Inflammatory macrophage treated with lipopolysaccharide for 1 hour (primary cell): ENCODE data around the gene PAEP.

ENCODE experiments used
- DNase-seq, 2 donors: peaks; one replicate each; pipeline ENCODE4 v3.0.0-alpha.2; 2020 to 2022

Gene PAEP

DNA sequence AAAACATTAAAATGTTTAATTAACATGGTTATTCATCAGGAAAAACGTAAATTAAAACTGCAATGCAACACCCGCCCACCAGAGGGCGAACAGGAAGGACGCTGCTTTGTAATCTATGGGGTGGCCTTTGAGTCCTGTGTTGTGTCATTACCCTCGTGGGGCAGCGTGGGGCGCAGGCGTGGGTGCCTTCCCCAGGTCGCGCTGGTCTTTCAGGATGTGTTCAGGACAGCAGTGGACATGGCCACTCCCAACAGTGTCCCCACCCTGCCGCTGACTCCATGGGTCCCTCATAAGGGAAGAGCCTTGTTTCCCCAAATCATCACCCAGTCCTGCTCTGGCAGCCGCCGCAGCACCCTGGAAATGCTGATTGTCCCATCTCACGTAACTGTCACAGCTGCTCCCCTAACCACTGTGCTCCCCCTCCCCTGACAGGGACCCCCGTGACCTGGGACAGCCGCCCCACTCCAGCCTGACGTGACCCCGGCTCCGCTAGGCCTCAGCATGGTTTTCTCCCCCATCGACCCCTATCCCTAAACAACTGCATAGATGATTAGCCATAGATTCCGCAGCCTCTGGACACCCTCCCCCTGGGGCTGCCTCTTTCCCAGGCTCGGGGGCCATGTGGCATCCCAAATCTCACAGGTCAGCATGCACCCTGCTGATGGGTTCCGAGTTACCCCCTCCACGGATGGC lies 41.4 kb downstream of the PAEP start:
- peak; percentile 25 to 86 for DNase-seq

- no peak for DNase-seq
These were observed 43.1 kb downstream of the PAEP start for GRCh38 chr9:135604437-135605237.

DNA sequence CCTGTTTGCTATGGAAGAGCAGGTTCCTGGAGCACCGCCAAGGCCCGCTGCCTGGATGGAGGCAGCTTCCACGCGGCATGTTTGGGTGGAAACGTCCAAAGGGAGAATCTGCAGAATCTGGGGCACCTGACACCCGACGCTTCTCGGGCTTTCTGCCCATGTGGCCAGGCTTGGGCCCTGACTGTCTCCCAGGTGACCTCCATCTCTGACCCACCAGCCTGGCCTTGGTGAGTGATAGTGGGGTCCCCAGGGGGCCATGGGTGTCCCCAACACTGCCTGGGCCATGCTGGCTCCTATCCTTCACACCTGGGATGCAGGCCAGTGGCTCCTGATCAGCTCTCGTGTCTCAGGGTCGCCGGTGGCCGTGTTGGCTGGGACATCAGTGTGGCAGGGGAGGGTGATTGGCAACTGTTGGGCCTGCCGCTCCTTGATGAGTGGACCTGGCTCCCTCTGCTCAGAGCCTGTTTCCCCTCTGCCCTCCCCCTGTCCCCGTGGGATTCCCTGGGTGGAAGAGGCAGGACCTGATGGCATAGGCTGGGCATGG lies 43.8 kb downstream of the PAEP start:
- DNase-seq = no peak

- DNase-seq = no peak
These were observed 45.3 kb downstream of the PAEP start for GRCh38 chr9:135606885-135607259.

DNA sequence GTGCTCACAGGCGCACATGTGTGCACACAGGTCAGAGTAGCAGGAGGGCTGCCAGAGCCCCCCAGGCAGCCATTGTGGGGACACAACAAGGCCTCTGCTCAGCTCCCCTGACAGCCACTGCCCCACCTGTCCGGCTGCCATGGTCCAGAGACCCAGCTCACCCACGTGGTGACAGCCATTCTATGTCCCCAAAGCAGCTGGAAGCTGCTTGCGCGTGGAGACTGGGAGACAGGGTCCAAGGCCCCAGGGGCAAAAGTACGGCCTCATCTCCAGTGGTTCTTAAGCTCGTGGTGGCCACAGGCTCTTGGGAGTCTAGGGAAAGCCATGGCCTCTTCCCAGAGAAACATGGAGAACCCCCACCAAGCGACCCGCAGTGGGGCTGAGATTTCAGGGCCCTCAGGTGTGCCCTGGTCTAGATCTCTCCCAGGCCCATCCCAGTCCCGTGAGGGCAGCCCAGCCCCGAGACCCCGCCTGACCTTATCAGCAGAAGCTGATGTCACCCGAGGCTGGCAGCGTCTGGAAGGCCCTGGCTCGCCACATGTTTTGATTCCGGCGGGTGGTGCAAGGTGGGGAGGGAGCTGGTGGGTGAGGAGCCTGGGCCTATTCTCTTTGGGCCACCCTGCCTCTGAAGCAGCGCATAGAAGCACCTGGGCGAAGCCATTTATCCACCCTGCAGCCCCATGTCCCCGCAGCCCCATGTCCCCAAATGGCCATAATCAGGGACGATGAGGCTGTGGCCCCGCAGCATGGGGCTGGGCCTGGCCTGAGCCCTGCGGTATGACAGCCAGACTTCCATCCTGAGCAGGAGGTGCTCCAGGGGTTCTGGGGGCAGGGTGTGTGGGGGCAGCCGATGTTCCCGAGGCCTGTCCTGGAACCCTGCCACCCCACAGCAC lies 46.1 kb downstream of the PAEP start:
- no peak for DNase-seq

DNA sequence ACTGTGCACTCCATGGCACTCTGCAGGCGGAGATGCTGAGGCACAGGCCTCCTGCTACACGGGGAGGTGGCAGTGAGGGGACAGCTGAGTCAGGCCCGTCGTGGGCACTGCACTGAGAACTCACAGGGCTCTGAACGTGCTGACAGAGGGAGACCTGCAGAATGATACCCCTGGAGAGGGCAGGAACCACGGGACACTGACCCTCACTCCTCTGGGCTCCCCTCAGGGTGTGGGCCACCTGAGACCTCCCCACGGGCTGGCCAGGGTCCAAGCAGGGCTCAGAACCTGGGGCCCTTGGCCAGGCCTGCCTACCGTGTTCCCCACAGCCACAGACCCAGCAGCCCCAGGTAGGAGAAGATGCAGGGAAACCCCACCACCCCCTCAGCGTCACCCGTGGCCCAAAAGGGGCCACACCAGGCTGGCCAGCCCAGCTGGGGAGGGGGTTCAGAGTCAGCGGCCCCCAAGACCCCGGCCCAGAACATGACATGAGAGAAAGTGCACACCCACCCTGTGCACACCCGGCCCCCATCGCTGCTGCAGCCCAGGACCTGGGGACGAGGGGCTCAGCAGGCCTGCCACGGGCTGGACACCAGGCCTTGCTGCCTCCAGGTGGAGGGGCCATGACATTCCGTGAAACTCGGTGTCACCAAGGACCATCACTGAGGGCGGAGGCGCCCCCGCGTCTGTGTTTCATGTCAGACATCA lies 46.9 kb downstream of the PAEP start:
- no peak for DNase-seq

- no peak for DNase-seq
These were observed 47.4 kb downstream of the PAEP start for GRCh38 chr9:135608999-135609317.

GRCh38 chr9:135609366-135609955 lies 47.9 kb downstream of the PAEP start:
- no peak for DNase-seq

GRCh38 chr9:135610290-135611141 lies 49.0 kb downstream of the PAEP start:
- DNase-seq = no peak

- DNase-seq = no peak
These were observed 49.8 kb downstream of the PAEP start for GRCh38 chr9:135611142-135611874.

GRCh38 chr9:135611875-135612209 lies 50.3 kb downstream of the PAEP start:
- no peak for DNase-seq

GRCh38 chr9:135612437-135612836 lies 50.9 kb downstream of the PAEP start:
- DNase-seq = no peak

DNA sequence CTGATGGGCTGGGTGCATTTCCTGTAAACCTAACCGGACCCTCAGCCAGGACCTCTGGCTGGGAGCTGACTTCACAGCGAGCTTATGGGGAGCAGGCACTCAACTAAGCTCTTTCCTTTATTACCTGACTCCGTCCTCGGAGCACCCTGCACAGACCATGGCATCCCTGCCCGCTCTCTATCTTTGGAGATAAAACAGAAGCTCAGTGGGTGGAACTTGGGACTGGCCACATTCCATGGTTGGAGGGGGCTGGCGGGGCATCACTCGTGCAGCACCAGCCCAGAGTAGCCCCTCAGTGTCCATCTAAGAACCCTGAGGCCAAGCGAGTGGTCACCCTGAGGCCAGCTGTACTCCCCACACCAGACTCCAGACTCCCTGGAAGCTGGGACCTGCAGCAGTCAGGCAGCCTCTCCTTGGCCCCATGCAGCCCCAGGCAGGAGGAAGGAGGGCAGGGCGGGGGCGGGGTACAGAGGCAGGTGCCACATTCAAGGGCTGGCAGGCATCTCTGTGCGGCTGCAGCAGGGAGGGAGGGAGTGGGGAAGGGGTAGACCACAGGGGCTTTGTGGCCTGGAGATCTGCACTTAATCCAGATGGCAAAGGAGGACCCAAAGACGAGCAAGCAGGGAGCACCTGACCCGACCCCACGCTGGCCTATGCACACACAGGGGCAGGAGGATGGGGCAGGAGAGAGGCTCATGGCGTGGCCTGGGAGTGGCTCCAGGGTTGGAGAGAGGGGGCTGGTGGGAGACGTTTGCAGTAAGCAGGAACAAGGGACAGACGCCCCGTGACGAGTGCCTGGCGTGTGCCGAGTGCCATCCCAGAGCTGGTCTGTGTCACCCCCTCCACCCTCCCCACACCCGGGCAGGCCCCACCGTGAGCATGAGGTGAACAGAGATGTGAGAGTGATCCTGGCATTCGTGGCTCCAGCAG lies 51.7 kb downstream of the PAEP start:
- DNase-seq = no peak

DNA sequence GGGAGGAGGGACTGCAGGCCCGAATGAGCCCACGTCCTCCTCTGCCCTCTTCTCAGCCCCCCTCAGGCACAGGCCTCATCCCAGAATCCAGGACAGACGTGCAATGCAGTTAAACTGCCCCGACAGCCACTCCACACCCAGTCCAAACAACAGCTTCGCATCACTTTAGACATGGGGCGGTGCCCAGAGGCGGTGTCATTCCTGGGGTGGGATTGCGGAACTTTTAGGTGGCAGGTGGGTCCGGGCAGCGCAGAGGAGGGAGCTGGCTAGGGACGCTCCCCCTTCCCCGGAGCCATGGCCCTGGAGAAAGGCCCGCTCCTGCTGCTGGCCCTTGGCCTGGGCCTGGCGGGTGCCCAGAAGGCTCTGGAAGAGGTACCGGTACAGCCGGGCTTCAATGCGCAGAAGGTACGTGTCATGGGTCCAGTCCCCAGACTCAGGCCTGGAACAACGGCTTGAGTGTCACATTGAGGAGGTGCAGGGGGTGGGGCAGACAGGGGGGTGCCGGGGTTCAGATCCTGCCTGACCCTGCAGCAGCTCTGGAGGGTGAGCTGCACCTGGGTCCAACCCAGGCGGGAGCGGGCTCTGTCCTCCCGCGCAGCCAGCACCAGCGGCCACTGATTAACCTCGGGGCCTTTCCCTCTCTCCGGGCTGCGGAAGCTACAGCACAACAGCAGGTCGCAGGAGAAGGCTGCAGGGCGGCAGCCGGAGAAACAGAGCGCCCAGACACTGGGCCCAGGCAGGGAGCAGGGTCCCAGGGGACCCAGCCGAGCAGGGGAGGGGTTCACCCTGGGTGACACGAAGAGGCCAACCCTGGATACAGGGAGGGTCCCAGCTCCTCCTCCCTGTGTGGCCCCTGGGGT lies 52.6 kb downstream of the PAEP start:
- DNase-seq = no peak

DNA sequence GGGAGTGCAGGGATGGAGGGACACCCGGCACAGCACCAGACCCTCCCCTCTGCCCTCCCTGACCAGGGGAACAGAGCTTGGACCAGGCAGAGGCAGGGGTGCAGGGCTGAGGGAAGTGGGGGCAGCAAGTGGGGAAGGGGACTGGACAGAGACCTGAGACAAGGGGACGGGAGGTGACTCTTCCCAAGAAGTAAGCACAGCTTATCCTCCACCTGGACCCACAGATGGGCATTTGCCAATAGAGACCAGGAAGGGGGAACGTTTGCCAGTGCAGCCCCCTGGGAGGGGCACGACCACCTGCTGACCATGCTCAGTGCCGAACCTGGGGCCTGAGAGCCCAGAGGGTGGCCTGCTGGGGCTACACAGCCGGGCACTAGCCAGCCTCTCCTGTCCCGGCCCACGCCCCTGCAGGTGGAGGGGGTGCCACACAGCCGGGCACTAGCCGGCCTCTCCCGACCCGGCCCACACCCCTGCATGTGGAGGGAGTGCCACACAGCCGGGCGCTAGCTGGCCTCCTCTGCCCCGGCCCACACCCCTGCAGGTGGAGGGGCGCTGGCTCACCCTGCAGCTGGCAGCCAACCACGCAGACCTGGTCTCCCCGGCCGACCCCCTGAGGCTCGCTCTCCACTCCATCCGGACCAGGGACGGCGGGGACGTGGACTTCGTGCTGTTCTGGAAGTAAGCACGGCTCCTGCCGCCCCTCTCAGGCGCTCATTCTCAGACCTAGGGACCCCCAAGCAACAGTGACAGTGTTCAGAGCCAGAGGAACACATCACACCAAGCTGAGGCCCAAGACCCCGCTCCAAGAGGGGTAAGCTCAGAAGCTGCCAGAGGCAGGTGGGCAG lies 53.5 kb downstream of the PAEP start:
- DNase-seq = no peak

DNA sequence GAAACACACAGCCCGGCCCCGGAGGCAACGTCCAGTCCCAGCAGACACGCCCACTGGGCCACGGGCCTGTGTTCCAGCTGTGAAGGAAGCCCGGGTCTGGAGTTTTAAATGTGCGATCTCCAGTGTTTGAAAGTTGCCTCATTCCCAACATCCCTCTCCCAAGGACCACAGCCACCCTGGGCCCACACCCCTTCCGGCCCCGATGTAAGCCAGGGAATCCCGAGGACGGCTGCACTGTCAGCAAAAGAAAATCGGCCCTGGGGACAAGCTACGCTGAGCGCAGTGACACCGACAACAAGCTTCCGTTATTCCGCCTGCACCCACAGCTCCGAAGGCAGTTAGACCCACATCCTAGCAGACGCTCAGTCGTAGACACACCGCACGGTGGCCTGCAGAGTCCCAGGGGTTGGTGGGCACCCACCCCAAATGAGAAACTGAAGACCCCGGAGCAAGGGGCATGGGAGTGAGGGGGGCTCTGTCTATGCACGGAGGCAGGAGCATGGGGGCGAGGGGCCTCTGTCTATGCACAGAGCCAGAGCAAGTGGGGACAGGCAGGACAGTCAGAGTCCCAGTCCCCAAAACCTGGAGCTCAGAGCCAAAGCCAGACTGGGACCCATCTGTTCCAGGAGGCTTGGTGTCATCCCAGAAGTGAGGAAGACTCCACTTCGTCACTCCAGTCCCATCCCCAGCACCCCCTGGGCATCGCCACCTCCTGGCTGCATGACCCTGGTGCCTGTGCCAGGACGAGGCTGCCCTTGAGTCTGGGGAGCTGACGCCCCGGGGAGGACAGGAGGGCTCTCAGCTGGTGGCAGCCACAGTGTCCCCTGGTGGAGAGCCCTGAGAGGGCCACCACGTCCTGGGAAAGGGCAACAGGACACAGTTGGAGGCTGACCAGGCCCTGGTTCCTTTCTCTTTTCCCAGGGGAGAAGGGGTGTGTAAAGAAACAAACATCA lies 54.4 kb downstream of the PAEP start:
- no peak for DNase-seq
